ENCODE data around the gene SPATA3.
"Not testable (repeated sequence)": the region's sequence is repeated elsewhere in the genome, so short reads cannot be mapped to it uniquely, and the experiment has no call there.

Gene SPATA3

DNA sequence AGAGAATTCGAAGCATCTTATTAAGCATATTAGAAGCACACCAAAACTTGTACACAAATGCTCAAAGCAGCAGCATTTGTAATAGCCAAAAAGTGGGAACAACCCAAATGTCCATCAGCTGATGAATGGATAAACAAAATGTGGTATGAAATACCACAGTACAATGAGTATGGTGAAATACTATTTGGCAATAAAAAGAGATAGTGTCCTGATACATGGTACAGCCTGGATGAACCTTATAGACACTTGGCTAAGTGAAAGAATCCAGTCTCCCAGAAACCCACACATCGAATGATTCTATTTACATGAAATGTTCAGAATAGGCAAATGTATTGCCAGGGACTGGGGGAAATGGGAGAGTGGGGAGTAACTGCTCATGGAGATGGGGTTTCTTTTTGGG, 3.0 kb downstream of the SPATA3 start:
- no peak for DNase-seq (ENCODE audit: low read depth, low spot score)

DNA sequence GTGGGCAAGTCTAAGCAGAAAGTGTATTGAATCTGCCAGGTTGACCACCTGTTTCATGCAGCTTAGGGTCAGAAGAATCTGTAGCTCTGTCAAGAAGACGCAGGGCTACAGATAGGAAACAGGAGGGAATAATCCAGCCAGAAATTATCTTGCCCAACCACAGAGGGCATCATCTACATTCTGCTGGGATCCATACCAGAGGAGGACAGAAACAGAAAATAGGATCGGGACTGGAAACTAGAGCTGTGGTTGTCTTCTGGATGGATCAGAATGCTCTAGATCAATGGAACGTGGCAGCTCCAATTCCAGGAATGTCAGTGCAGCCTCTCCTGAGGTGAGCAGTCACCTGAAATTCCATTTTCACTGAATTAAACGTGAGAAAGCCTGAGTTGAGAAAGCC, 3.6 kb downstream of the SPATA3 start:
- no peak for DNase-seq (ENCODE audit: low read depth, low spot score)

- no peak for DNase-seq (ENCODE audit: low read depth, low spot score)
Observed at GRCh38 chr2:231000211-231000904, 4.4 kb downstream of the SPATA3 start.

- no peak for DNase-seq (ENCODE audit: low read depth, low spot score)
Observed at GRCh38 chr2:231001036-231001435, 5.1 kb downstream of the SPATA3 start.

DNA sequence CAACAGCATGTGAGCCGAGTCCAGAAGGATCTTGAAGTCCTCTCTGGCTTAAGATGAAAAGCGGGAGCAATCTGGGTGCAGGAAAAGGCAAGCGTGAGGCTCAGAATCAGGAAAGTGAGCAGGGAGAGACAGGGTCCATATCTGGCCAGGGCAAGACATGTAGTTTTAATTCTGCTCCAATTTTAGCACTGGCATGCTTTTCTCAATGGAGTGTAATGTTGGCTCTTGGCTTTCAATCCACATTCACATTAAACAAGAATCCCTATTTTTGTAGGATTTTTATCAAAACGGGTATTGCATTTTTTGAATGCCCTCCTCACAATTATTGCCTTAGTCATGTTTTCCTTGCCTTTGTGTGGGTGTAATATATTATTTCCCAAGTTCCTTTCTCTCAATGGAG, 6.0 kb downstream of the SPATA3 start:
- no peak for DNase-seq (ENCODE audit: low read depth, low spot score)

DNA sequence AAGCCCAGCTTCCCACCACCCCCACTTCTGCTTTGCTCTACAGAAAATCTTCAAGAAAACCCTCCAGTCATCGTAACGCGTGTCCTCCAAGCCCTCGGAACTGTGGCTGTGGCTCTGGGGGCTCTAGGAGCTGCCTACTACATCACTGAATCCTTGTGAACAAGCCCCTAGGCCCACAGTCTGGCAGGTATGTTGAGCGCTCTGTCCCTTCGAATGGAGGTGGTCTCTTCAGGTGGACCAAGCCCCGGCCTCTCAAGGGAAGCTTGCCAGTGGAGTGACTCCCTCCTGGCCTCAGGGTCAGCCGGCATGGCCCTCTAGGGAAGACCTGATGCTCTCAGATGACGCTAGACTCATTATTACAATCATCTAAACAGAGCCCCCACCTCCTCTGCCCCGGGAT, 6.7 kb downstream of the SPATA3 start:
- no peak for DNase-seq (ENCODE audit: low read depth, low spot score)

- DNase-seq (ENCODE audit: low read depth, low spot score): no peak
Observed at GRCh38 chr2:231003186-231003585, 7.3 kb downstream of the SPATA3 start.

GRCh38 chr2:231004930-231005329, 9.0 kb downstream of the SPATA3 start:
- DNase-seq (ENCODE audit: low read depth, low spot score): not testable (repeated sequence)

GRCh38 chr2:231007286-231008098, 11.6 kb downstream of the SPATA3 start:
- no peak for DNase-seq (ENCODE audit: low read depth, low spot score)

GRCh38 chr2:231008131-231008530, 12.2 kb downstream of the SPATA3 start:
- DNase-seq (ENCODE audit: low read depth, low spot score): no peak

DNA sequence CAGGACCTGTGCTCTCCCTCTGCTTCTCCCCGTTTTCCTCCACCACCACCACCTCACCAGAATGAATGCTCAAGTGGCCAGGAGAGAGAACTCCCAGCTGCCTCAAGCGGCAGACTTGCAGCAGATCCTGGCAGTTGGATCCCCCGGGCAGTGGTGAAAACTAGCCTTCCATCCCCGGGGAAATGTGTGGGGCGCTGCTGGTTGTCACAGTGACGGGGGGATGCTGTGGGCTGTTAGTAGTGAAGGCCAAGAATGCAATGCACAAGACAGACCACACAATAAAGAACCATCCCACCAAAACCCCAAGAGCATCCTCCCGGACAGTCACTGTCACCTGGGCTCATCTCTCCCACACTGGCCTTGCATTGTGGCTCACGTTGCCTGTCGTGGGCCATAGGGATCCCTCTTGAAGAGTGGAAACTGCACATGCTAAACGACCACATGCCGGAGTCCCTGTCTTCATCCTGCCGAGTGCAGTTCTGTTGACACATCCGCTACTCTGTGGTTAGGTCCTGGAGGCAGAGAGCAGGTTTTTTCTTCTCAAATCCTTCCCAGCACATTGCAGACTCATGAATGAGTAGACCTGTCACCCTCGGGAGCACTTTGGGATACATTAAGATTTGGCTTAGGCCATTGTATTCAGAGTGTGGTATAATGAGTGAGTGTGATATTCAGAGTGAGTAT, 13.5 kb downstream of the SPATA3 start:
- DNase-seq (ENCODE audit: low read depth, low spot score): no peak

GRCh38 chr2:231010201-231010730, 14.3 kb downstream of the SPATA3 start:
- no peak for DNase-seq (ENCODE audit: low read depth, low spot score)

- no peak for DNase-seq (ENCODE audit: low read depth, low spot score)
Observed at GRCh38 chr2:231011526-231011925, 15.6 kb downstream of the SPATA3 start.

DNA sequence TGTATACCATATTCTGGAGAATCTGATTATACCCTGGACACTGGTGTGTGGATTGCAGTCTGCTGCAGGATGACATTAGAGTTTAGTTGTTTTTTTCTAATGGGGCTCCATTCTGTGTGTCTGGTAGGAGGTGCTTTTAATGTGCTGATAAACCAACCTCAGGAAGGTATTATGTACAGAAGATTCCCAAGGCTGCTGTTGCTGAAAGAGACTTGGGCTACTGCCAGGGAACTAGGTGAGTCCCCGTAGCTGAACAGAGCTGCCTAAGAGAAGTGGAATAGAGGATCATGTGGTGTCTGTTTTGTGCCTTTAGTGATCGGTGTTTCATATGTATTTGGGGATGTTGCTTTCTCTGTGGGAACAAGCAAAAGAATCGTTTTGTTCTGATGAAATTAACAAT, 16.5 kb downstream of the SPATA3 start:
- no peak for DNase-seq (ENCODE audit: low read depth, low spot score)

DNA sequence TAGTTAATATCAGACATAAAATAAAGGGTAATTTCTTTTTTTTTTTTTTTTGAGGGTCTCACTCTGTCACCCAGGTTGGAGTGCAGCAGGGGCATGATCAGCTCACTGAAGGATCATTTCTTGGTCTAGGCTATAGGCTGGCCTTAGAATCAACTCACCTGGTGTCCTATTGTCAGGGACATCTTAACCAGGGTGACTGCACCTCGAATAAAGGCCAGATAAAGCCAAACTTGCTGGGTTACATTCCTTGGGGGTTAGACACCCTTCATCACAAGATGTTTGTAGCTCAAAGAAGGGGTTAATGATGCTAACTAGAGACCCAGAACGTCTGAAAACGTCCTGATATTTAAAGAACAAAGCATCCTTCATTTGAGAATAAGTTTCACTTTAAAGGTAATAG, 17.9 kb downstream of the SPATA3 start:
- DNase-seq (ENCODE audit: low read depth, low spot score): no peak

DNA sequence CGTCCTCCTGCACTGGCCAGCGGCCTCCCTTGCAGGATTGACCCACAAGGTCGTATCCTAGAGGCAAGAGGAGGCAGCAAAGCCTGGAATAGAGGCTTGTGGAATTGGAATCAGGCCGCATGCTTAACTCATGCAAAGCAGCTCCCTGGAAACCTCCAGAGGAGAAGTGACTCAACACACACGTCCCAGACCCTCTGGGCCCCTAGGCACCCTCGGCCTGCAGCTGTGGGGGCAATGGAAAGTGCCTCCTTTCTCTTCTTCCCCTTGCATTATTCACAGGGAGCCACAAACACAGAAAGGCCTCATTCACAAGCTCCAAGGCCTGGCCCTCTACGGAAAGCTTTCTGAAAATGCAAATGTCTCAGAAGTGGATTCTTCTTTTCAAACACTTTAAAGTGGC, 19.6 kb downstream of the SPATA3 start:
- DNase-seq (ENCODE audit: low read depth, low spot score): no peak

DNA sequence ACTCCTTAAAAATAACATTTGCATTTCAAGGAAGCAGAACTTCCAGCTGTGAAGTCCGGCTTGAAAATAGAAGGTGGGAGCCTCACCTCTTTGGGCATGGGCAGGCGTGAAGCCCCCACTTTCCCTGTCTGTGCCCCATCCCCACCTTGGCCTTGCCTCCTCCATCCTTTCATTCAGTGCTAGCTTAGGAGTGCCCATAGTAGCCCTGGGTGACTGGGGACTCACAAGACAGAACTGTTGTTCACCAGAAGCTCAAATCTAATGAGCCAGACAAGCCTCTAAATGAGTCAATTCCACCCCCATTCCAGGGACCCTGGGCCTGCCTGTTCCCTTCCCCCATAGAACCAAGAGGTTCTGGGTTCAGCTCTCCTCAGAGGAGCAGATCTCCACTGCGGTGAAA, 20.0 kb downstream of the SPATA3 start:
- DNase-seq (ENCODE audit: low read depth, low spot score): no peak

DNA sequence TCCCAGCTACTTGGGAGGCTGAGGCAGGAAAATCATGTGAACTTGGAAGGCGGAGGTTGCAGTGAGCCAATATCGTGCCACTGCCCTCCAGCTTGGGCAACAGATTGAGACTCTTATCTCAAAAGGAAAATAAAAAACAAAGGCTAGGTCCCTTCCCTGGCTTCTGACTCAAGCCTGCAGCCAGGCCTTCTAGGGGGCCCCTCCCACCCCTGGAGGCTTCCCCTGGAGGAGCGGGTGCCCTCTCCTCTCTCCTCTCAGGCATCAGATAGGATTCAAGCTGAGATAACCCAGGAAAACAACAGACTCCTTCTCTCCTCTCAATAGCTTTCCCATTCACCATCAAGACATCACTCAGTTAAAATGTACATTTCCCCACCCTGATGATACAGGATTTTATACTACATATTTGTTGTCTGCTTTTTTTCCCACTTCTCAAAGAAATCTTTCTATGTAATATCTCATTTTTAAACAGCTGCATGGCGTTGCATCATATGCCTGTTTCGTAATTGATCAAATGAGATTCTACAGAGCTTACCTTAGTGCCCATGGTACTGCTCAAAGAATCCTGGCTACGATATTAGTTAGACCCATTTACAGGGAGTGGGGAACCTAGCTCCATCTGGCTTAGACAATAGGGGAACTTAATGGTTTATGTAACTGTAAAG, 20.8 kb downstream of the SPATA3 start:
- DNase-seq (ENCODE audit: low read depth, low spot score): no peak

- DNase-seq (ENCODE audit: low read depth, low spot score): no peak
Observed at GRCh38 chr2:231017231-231017598, 21.3 kb downstream of the SPATA3 start.

DNA sequence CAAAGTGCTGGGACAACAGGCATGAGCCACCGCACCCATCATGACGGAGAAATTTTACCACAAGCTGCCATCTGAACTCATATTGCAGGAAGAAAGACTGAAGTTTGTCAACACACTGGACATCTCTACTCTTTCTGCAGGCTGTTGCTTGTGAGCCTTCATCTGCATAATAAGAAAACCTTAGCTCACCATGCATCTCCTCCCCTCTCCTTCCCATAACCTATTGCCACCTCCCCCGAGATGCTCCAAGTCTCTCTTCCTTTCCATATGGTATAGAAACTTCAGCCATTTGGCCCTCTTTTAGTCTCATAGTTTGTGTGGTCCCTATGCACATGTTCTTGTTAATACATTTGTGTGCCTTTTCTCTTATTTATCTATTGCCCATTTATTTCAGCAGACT, 22.3 kb downstream of the SPATA3 start:
- DNase-seq (ENCODE audit: low read depth, low spot score): no peak

DNA sequence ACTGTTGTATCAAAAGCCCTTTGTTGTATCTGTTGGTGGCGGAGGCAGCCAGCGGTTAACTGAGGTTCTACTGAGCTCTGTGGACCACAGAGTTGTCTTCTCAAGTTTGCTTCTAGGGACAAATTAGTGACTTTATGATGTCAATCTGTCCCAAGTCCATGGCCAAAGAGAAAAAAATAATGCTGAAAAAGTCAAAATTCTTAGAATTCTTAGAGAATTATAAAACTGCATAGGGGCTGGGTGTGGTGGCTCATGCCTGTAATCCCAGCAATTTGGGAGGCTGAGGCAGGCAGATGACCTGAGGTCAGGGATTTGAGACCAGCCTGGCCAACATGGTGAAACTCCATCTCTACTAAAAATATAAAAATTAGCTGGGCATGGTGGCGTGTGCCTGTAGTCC, 29.1 kb downstream of the SPATA3 start:
- DNase-seq (ENCODE audit: low read depth, low spot score): not testable (repeated sequence)

DNA sequence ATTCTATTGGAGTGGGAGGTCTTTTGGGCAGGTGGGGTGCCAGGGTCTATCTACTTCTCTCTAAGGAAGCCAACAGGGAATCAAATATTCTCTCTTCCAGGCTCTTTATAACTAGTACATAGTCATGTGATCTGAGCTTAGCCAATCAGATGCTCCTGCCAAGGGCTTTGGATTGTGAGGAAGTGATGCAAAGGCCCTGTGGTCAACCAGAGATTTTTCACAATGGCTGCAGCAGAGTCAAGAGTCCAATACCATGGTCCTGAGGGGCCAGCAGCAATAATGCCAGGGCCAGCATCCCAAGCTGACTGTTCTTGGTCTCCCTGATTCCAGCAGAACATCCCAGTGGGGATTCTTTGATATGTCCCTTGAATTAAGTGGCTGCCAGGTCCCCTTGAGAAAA, 33.0 kb downstream of the SPATA3 start:
- no peak for DNase-seq (ENCODE audit: low read depth, low spot score)
